ENCODE results near the gene SH3PXD2A. TPM values are rescaled to one million over a fixed set of nuclear protein-coding genes. Genes with fewer than 3 reads are reported as not detected.

The SH3PXD2A gene
- total RNA-seq, 4 donors from 2014 or later = 35.0 to 54.8 (median 45.4) TPM

DNA sequence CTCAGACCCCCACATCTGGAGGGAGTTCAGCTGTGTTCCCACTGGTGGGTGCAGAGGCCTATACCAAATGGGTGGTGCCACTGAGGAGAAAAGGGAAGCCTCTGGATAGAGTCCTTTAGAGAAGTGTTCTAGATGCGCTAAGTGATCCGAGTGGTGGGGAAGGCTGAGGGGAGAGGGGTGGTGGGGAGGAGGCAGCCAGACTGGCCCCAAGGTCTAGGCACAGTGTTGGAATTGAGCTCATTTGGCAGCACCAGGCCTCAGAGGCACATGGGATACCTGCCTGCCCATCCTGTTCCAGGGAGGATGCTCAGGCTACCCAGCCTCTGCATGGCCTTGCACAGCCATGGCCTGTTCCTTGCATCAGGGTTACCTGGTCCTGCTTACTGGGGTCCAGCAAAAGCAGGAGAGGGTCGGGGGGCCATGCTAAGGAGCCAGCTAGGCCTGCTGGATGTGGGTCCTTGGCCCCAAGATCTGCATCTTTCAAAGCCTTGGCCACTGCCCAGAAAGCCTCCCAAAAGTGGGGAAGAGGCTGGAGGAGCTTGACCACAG, 262.3 kb downstream of the SH3PXD2A start:
- DNase-seq (ENCODE audit: low spot score in 2 of 2) = no peak
- 71 to 85% methylated on average over 3 of the region's 3 CpGs for WGBS, 2 donors
- intact Hi-C loops (cut with DNase I; ENCODE audit: low total_unique reads) = loop anchor here (10.0 kb wide), 1 partner anchor 292 kb away; no protein-coding TSS in a partner anchor
- H3K4me3 ChIP-seq (ENCODE audit: low read depth, poor library complexity, severe bottlenecking) = no peak overlapping the region
- TF ChIP-seq POLR2A (IDR thresholded peaks at IDR 0.05) = no peak
- TF ChIP-seq, protein P1, sequence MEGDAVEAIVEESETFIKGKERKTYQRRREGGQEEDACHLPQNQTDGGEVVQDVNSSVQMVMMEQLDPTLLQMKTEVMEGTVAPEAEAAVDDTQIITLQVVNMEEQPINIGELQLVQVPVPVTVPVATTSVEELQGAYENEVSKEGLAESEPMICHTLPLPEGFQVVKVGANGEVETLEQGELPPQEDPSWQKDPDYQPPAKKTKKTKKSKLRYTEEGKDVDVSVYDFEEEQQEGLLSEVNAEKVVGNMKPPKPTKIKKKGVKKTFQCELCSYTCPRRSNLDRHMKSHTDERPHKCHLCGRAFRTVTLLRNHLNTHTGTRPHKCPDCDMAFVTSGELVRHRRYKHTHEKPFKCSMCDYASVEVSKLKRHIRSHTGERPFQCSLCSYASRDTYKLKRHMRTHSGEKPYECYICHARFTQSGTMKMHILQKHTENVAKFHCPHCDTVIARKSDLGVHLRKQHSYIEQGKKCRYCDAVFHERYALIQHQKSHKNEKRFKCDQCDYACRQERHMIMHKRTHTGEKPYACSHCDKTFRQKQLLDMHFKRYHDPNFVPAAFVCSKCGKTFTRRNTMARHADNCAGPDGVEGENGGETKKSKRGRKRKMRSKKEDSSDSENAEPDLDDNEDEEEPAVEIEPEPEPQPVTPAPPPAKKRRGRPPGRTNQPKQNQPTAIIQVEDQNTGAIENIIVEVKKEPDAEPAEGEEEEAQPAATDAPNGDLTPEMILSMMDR (IDR thresholded peaks at IDR 0.05) = no peak

DNA sequence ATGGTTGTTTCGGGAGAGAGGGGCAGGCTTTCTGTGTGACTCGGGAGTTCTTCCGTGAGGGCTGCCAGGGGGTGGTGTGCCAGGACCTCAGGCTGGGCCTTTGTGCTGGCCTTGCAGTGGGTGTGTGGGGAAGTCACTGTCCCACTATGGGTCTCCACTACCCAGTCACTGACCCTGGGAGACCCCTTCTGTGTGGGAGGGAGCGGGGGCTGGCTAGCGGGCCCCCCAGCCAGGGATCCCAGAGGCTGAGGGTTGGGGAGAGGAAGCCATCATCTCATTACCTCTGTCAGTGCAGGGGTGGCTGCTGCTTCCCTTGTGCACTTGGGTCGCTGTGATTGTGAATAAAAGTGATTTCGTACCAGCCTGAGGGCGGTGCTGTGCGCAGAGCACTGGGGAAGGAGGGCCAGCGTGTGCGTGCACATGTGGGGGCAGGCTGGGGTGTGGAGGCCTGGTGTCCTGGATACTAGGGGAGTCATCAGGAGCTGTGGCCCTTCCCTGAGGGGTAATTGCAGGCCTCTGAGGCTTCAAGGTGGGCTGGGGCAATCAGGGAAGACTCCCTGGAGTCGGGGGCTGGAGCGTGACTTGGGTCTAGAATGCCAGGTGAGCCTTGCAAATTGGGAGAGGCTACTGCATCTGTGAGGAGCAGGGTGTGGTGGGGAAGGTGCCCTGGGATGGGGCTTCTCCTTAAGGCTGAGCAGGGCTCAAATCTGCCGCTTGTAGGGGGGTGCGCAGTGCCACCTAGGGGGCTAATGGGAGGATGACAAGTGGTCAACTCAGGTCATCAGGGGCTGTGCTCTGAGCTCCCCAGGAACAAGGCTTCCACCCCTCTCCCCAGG, 263.0 kb downstream of the SH3PXD2A start:
- no peak for TF ChIP-seq POLR2A (IDR thresholded peaks at IDR 0.05)
- TF ChIP-seq, protein P1 (IDR thresholded peaks at IDR 0.05) = no peak
- intact Hi-C loops (cut with DNase I; ENCODE audit: low total_unique reads) = loop anchor here (10.0 kb wide), 1 partner anchor 292 kb away; no protein-coding TSS in a partner anchor
- DNase-seq (ENCODE audit: low spot score in 2 of 2) = no peak
- H3K4me3 ChIP-seq (ENCODE audit: low read depth, poor library complexity, severe bottlenecking) = no peak overlapping the region
- WGBS, 2 donors = 71 to 78% methylated on average over 13 to 15 of the region's 15 CpGs

DNA sequence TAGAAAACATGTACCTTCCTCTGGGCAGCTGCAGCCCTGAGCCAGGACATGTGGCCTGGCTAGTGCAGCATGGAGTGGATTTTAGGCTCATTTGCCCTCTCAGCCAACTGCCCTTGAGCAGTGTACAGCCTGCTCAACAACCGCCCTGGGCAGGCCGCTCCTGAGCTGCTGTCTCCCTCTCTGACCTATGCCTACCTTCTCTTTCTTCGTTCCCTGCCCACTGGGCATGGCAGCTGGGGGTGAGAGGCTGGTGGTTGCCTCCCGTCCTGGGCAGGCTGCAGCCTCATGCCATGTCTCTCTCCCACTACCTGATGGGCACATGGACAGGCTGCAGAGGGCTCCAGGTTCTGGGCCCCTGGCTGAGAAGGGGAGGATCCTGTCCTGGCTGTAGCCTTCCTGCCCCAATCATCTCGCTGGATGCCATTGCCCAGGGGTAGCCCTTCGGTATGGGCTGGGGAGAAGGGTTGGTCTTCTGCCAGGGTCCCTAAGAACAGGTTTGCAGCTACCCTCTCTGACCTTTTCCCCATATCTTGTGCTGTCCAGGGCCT, 264.6 kb downstream of the SH3PXD2A start:
- intact Hi-C loops (cut with DNase I; ENCODE audit: low total_unique reads) = loop anchor here (10.0 kb wide), 1 partner anchor 294 kb away; no protein-coding TSS in a partner anchor
- WGBS, 2 donors = 88 to 89% methylated on average over 6 of the region's 6 CpGs
- H3K4me3 ChIP-seq (ENCODE audit: low read depth, poor library complexity, severe bottlenecking) = no peak overlapping the region
- no peak for TF ChIP-seq POLR2A (IDR thresholded peaks at IDR 0.05)
- TF ChIP-seq, protein P1 (IDR thresholded peaks at IDR 0.05) = no peak
- DNase-seq (ENCODE audit: low spot score in 2 of 2) = no peak

DNA sequence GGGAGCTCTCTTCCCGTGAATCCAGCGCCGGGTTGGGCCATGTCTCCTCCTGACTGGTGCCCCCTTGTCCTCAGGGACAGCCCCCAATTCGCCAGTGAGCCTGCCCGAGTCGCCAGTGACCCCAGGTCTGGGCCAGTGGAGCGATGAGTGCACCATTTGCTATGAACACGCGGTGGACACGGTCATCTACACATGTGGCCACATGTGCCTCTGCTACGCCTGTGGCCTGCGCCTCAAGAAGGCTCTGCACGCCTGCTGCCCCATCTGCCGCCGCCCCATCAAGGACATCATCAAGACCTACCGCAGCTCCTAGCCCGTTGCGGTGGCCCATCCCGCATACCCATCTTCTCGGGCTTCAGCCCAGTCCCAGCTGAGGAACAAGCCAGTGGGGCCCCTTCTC, 265.3 kb downstream of the SH3PXD2A start:
- no peak for DNase-seq (ENCODE audit: low spot score in 2 of 2)
- 90 to 93% methylated on average over 19 to 20 of the region's 20 CpGs for WGBS, 2 donors
- no peak for TF ChIP-seq POLR2A (IDR thresholded peaks at IDR 0.05)
- TF ChIP-seq, protein P1 (IDR thresholded peaks at IDR 0.05) = no peak
- no peak overlapping the region for H3K4me3 ChIP-seq (ENCODE audit: low read depth, poor library complexity, severe bottlenecking)
- intact Hi-C loops (cut with DNase I; ENCODE audit: low total_unique reads) = loop anchor here (10.0 kb wide), 1 partner anchor 295 kb away; no protein-coding TSS in a partner anchor

DNA sequence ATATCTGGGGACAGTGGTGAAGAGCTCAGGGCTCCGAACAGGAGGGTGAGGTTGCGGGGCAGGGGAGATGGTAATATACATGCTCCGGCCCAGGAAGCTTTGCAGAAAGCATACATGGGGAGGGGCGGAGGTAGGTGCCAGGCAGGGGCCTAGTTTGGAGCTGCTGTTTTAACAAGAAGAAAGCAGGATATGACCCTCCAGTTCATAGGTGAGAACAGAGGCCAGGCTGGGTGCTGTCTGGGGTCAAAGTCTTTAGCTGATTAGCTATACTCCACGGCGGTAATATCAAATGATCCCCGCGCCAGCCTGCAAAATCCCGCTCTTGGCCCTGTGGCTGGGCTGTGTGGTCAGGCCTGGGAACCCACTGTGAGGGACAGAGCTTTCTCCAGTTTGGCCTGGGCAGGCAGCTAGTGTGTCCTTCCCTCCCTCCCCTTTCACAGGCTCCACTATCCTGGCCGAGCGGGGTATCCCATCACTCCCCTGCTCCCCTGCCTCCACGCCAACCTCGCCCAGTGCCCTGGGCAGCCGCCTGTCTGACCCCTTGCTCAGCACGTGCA, 266.2 kb downstream of the SH3PXD2A start:
- intact Hi-C loops (cut with DNase I; ENCODE audit: low total_unique reads) = no loop called here
- no peak overlapping the region for H3K4me3 ChIP-seq (ENCODE audit: low read depth, poor library complexity, severe bottlenecking)
- DNase-seq (ENCODE audit: low spot score in 2 of 2) = no peak
- 90 to 92% methylated on average over 15 of the region's 15 CpGs for WGBS, 2 donors
- TF ChIP-seq, protein P1 (IDR thresholded peaks at IDR 0.05) = no peak
- no peak for TF ChIP-seq POLR2A (IDR thresholded peaks at IDR 0.05)
